Keratinocyte (primary cell): ENCODE results near the gene LGR6. TPM values are rescaled to one million over a fixed set of nuclear protein-coding genes. Genes with fewer than 3 reads are reported as not detected.
A peak's percentile ranks its signal among the peaks of the same experiment; 100 is the strongest.

Experiments used
- DNase-seq: peaks from one replicate; pipeline ENCODE4 v3.0.0-alpha.2; 2011; ENCODE audit warnings: low read depth, missing footprints, low spot score
- FAIRE-seq: peaks from 2 replicates; lab custom pipeline; 2011; peaks lifted over from hg19 to GRCh38; lab: Jason Lieb, UNC
- H2AFZ ChIP-seq: 2 replicates; pipeline ENCODE4 v1.6.0; 2012; ENCODE audit warnings: low read length, control low read depth, inconsistent platforms; ENCODE audit not compliant: control insufficient read depth
- H3K27ac ChIP-seq: 2 replicates; pipeline ENCODE4 v1.5.1; 2011; ENCODE audit warnings: low read length; ENCODE audit not compliant: control insufficient read depth, insufficient read depth
- H3K27me3 ChIP-seq: 3 replicates; pipeline ENCODE4 v1.6.0; 2011; ENCODE audit warnings: low read length; ENCODE audit not compliant: control insufficient read depth, insufficient read depth; ENCODE audit errors: extremely low read depth
- H3K36me3 ChIP-seq, 2 experiments: 2 replicates in 1 of 2; 3 replicates in 1 of 2; pipeline ENCODE4 v1.5.1; 2011; ENCODE audit warnings: low read length in 2 of 2, mild to moderate bottlenecking in 1 of 2; ENCODE audit not compliant: control insufficient read depth in 2 of 2, insufficient read depth in 2 of 2; ENCODE audit errors: extremely low read depth in 1 of 2
- H3K4me1 ChIP-seq: 3 replicates; pipeline ENCODE4 v1.5.1; 2011; ENCODE audit warnings: low read length; ENCODE audit not compliant: control insufficient read depth, insufficient read depth; ENCODE audit errors: extremely low read depth
- H3K4me2 ChIP-seq: 3 replicates; pipeline ENCODE4 v1.6.0; 2011; ENCODE audit warnings: low read depth, low read length; ENCODE audit not compliant: control insufficient read depth, insufficient read depth; ENCODE audit errors: extremely low read depth
- H3K4me3 ChIP-seq, 3 experiments: fragments of 200-600 bp in 1 of 3; sonication (generic) in 1 of 3; 2 replicates in 2 of 3; 3 replicates in 1 of 3; pipeline ENCODE4 v1.5.1; 2011 to 2016; ENCODE audit warnings: low read length in 3 of 3, mild to moderate bottlenecking in 3 of 3, control low read depth in 2 of 3, inconsistent platforms in 1 of 3, low read depth in 1 of 3, mixed read lengths in 1 of 3, mixed run types in 1 of 3, moderate library complexity in 1 of 3; ENCODE audit not compliant: control insufficient read depth in 2 of 3, insufficient read depth in 2 of 3; ENCODE audit errors: extremely low read depth in 1 of 3
- H3K79me2 ChIP-seq: 2 replicates; pipeline ENCODE4 v1.6.0; 2012; ENCODE audit warnings: low read length; ENCODE audit not compliant: control insufficient read depth, insufficient read depth
- H3K9ac ChIP-seq: 3 replicates; pipeline ENCODE4 v1.6.0; 2011; ENCODE audit warnings: low read length; ENCODE audit not compliant: control insufficient read depth, insufficient read depth; ENCODE audit errors: extremely low read depth
- H3K9me1 ChIP-seq: 3 replicates; pipeline ENCODE4 v1.6.0; 2011; ENCODE audit warnings: low read length; ENCODE audit not compliant: control insufficient read depth, insufficient read depth; ENCODE audit errors: extremely low read depth
- H3K9me3 ChIP-seq: 2 replicates; pipeline ENCODE4 v1.5.1; 2012; ENCODE audit warnings: low read depth, low read length; ENCODE audit not compliant: control insufficient read depth
- H4K20me1 ChIP-seq: 3 replicates; pipeline ENCODE4 v1.6.0; 2011; ENCODE audit warnings: low read length; ENCODE audit not compliant: control insufficient read depth, insufficient read depth; ENCODE audit errors: extremely low read depth
- EZH2 ChIP-seq: IDR thresholded peaks from one replicate; pipeline ENCODE4 v1.6.1; 2012; ENCODE audit warnings: inconsistent platforms, mild to moderate bottlenecking, low read length, moderate library complexity
- dilution Hi-C: fragments of 300-500 bp; cut with MboI; formaldehyde crosslinking; loops from one replicate; pipeline ENCODE4 v1.7.0; 2020; ENCODE audit warnings: low sequenced_read_pairs; ENCODE audit not compliant: extremely low pct_ligation_motif_present
- polyA plus RNA-seq, 5 experiments: library from polyadenylated mRNA; depleted of rRNA in 3 of 5; stranded (reverse) in 3 of 5; stranded (forward) in 1 of 5; unstranded in 1 of 5; fragments of >200 nt; gene quantifications; 1 replicate in 1 of 5; 2 replicates in 3 of 5; 3 replicates in 1 of 5; pipeline versions ENCODE4 v1.2.1 to v1.2.3, GENCODE V29; 2011 to 2012; ENCODE audit warnings: missing spikeins in 2 of 5, low read depth in 1 of 5, low replicate concordance in 1 of 5
- TF ChIP-seq, protein P1 (sequence below), 3 experiments: IDR thresholded peaks in 1 of 3; conservative IDR thresholded peaks in 1 of 3; optimal IDR thresholded peaks in 1 of 3; 2 replicates in 2 of 3; 3 replicates in 1 of 3; pipeline versions ENCODE3 to v1.5.1; 2011; ENCODE audit warnings: low read length in 3 of 3, mild to moderate bottlenecking in 3 of 3, moderate library complexity in 2 of 3, control low read depth in 1 of 3, inconsistent platforms in 1 of 3; ENCODE audit not compliant: insufficient read depth in 2 of 3; ENCODE audit errors: extremely low read depth in 1 of 3

The LGR6 gene
- polyA plus RNA-seq, 1 donor (not counting 4 experiments of a cell fraction or from before 2014, with no cell fraction given), result 0.42 TPM

- Histone ChIP-seq H4K20me1 (no peaks in the 10 kb centered on the region), H3K36me3 (no peaks in the 10 kb centered on the region), H3K4me1 (peaks cover 14% of the 10 kb centered on the region), H3K4me3 (no peak overlapping the region), H3K79me2 (no peaks in the 10 kb centered on the region), H3K9ac (no peak overlapping the region), H3K27me3 (no peaks in the 10 kb centered on the region), H3K9me3 (no peaks in the 10 kb centered on the region), H3K27ac (no peak overlapping the region), H3K4me2 (no peak overlapping the region), H2AFZ (no peak overlapping the region), H3K9me1 (no peaks in the 10 kb centered on the region)
- no peak for FAIRE-seq
- DNase-seq, result no peak
- TF ChIP-seq, protein P1, sequence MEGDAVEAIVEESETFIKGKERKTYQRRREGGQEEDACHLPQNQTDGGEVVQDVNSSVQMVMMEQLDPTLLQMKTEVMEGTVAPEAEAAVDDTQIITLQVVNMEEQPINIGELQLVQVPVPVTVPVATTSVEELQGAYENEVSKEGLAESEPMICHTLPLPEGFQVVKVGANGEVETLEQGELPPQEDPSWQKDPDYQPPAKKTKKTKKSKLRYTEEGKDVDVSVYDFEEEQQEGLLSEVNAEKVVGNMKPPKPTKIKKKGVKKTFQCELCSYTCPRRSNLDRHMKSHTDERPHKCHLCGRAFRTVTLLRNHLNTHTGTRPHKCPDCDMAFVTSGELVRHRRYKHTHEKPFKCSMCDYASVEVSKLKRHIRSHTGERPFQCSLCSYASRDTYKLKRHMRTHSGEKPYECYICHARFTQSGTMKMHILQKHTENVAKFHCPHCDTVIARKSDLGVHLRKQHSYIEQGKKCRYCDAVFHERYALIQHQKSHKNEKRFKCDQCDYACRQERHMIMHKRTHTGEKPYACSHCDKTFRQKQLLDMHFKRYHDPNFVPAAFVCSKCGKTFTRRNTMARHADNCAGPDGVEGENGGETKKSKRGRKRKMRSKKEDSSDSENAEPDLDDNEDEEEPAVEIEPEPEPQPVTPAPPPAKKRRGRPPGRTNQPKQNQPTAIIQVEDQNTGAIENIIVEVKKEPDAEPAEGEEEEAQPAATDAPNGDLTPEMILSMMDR (optimal IDR thresholded peaks at IDR 0.05 in 1 of 3, IDR thresholded peaks at IDR 0.05 in 1 of 3, conservative IDR thresholded peaks at IDR 0.05 in 1 of 3; ENCODE audit: extremely low read depth in 1 of 3, insufficient read depth in 2 of 3, low read length in 3 of 3), result no peak
- TF ChIP-seq EZH2, result no peak
- dilution Hi-C loops, result no loop called here
These were observed 97.4 kb downstream of the LGR6 start for GRCh38 chr1:202291001-202291400.

DNA sequence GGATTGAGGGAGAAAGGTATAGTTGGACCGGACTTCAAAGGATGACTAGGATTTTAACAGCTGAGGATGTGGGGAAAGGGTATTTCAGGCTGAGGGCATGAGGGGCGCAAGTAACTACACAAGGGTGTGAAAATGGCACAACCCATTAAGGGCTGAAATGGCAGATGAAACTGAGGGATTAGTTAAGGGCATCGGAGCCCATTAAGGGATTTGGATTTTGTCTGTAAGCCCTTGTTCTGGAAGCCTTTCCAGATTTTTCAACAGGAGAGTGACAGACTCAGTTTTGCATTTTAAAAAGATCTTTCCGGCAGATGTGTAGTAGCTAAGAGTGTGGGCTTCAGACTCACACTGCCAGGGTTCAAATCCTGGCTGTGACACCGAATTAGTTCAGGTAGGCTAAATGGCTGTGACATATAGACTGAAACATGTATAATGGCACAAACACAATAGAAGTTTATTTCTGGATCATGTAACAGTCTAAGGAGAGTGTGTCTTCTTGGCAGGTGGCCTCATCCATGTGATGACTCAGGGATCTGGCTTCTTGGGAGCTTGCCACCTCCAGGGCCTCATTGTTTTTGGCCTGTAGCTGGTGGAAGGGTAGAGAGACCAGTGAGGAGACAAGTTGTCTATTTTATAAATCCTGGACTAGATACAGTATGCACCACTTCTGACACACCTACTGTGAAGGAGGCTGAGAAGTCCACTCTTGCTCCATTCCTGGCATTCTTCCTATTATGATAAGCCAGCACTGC lies 98.5 kb downstream of the LGR6 start:
- peak overlapping the region; percentile 11 for H3K4me2 ChIP-seq
- no peaks in the 10 kb centered on the region for H3K79me2 ChIP-seq
- no peaks in the 10 kb centered on the region for H3K9me3 ChIP-seq
- no peak for DNase-seq
- dilution Hi-C loops, result no loop called here
- H3K9me1 ChIP-seq, result no peaks in the 10 kb centered on the region
- H3K9ac ChIP-seq, result no peak overlapping the region
- no peaks in the 10 kb centered on the region for H3K36me3 ChIP-seq
- no peak for TF ChIP-seq EZH2
- TF ChIP-seq, protein P1 (optimal IDR thresholded peaks at IDR 0.05 in 1 of 3, IDR thresholded peaks at IDR 0.05 in 1 of 3, conservative IDR thresholded peaks at IDR 0.05 in 1 of 3; ENCODE audit: extremely low read depth in 1 of 3, insufficient read depth in 2 of 3, low read length in 3 of 3), result no peak
- peak; percentile 94 for FAIRE-seq
- H3K27me3 ChIP-seq, result no peaks in the 10 kb centered on the region
- no peaks in the 10 kb centered on the region for H4K20me1 ChIP-seq
- H2AFZ ChIP-seq, result no peak overlapping the region
- no peak overlapping the region for H3K27ac ChIP-seq
- H3K4me1 ChIP-seq, result peaks cover 14% of the 10 kb centered on the region
- H3K4me3 ChIP-seq, result no peak overlapping the region
